Activated naive CD4-positive, alpha-beta T cell (primary cell): ENCODE results near the gene MYO1F.

Experiments
- DNase-seq, 4 experiments: peaks; one replicate each; lab custom pipeline; 2025; lab: John Stamatoyannopoulos, UW

The MYO1F gene

GRCh38 chr19:8491574-8491973 is 85.7 kb downstream of the MYO1F start:
- DNase-seq = no peak

- DNase-seq = no peak
Observed at GRCh38 chr19:8490873-8491272, 86.4 kb downstream of the MYO1F start.

GRCh38 chr19:8490395-8490760 is 86.9 kb downstream of the MYO1F start:
- DNase-seq = no peak

GRCh38 chr19:8489561-8490394 is 87.5 kb downstream of the MYO1F start:
- no peak for DNase-seq

GRCh38 chr19:8488365-8488764 is 88.9 kb downstream of the MYO1F start:
- DNase-seq = no peak

GRCh38 chr19:8487137-8487851 is 89.9 kb downstream of the MYO1F start:
- DNase-seq = peak in 2 of 4 experiments; percentile 33 to 41

- no peak for DNase-seq
Observed at GRCh38 chr19:8486661-8487136, 90.5 kb downstream of the MYO1F start.

- no peak for DNase-seq
Observed at GRCh38 chr19:8485561-8486371, 91.5 kb downstream of the MYO1F start.

GRCh38 chr19:8484331-8484894 is 92.8 kb downstream of the MYO1F start:
- DNase-seq = no peak

- no peak for DNase-seq
Observed at GRCh38 chr19:8483165-8483564, 94.1 kb downstream of the MYO1F start.

- DNase-seq = no peak
Observed at GRCh38 chr19:8482696-8483095, 94.5 kb downstream of the MYO1F start.

GRCh38 chr19:8481616-8482015 is 95.6 kb downstream of the MYO1F start:
- DNase-seq = no peak

GRCh38 chr19:8481201-8481600 is 96.0 kb downstream of the MYO1F start:
- DNase-seq = no peak

- DNase-seq = no peak
Observed at GRCh38 chr19:8478598-8478997, 98.6 kb downstream of the MYO1F start.

- no peak for DNase-seq
Observed at GRCh38 chr19:8477889-8478288, 99.4 kb downstream of the MYO1F start.

- DNase-seq = no peak
Observed at GRCh38 chr19:8476524-8476923, 100.7 kb downstream of the MYO1F start.

GRCh38 chr19:8475005-8475404 is 102.2 kb downstream of the MYO1F start:
- DNase-seq = no peak

GRCh38 chr19:8473648-8474476 is 103.4 kb downstream of the MYO1F start:
- no peak for DNase-seq
